ENCODE results near the gene TIMP1. TPM values are rescaled to one million over a fixed set of nuclear protein-coding genes. Genes with fewer than 3 reads are reported as not detected.

TIMP1 gene
- polyA plus RNA-seq, 1 donor from 2014 or later, result 2.0 TPM

DNA sequence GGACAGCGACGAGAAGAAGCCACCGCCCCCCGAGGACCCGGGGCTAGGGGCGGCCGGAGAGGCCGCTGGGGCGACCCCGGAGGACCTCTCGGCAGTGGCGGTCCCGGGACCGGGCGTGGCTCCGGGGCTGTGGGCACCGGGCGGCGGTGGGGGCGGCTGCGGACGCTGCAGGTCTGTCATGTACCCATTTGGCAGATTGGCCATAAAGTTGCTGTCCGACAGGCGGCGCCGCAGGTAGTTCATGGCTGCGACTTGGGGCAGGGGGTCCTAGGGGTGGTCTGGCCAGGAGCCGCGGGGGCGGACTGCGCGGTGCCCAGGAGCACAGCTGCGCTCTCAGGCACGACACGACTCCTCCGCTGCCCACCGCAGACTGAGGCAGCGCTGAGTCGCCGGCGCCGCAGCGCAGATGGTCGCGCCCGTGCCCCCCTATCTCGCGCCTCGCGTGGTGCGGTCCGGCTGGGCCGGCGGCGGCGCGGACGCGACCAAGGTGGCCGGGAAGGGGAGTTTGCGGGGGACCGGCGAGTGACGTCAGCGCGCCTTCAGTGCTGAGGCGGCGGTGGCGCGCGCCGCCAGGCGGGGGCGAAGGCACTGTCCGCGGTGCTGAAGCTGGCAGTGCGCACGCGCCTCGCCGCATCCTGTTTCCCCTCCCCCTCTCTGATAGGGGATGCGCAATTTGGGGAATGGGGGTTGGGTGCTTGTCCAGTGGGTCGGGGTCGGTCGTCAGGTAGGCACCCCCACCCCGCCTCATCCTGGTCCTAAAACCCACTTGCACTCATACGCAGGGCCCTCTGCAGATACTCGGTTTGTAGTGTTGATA, 37.5 kb downstream of the TIMP1 start, which contains the start of gene SYN1:
TSS of gene SYN1 (minus strand) at position 372 of the 817 bp plus-strand sequence. CDS start at position 243, 129 bp downstream.
- Histone ChIP-seq H3K27ac (ENCODE audit: low read length) (no peak within 1 kb of the TSS), H3K9me2 (ENCODE audit: insufficient read depth, low read length) (no peaks in the 10 kb centered on the region), H2AFZ (ENCODE audit: low read depth, low read length) (peak within 1 kb of the TSS; percentile 73), H3K27me3 (ENCODE audit: insufficient read depth, low read depth, low read length) (no peaks in the 10 kb centered on the region), H3K9me3 (ENCODE audit: low read length) (no peaks in the 10 kb centered on the region), H4K20me1 (ENCODE audit: insufficient read depth) (no peaks in the 10 kb centered on the region), H3F3A (ENCODE audit: insufficient read depth, low read length, poor library complexity, severe bottlenecking) (no peaks in the 10 kb centered on the region), H3K36me3 (ENCODE audit: insufficient read depth, low read length) (no peaks in the 10 kb centered on the region), H3K4me3 (ENCODE audit: low read length) (peak within 1 kb of the TSS; percentile 74), H3K4me2 (ENCODE audit: low read length) (no peak within 1 kb of the TSS), H3K9ac (ENCODE audit: low read length) (peak within 1 kb of the TSS; percentile 66), H3K79me2 (replicated peaks; ENCODE audit: insufficient read depth, low read length) (no peaks in the 10 kb centered on the region)
- TF ChIP-seq EZH2 (IDR thresholded peaks at IDR 0.05; ENCODE audit: borderline replicate concordance, insufficient read depth, low read length, poor library complexity, severe bottlenecking) (no peak), SMC3 (conservative IDR thresholded peaks at IDR 0.05; ENCODE audit: poor library complexity) (peak; percentile 47), RAD21 (conservative IDR thresholded peaks at IDR 0.05) (peak; percentile 55), MXI1 (conservative IDR thresholded peaks at IDR 0.05; ENCODE audit: poor library complexity, severe bottlenecking) (peak; percentile 44), EP300 (conservative IDR thresholded peaks at IDR 0.05; ENCODE audit: poor library complexity, severe bottlenecking) (no peak), POLR2AphosphoS5 (IDR thresholded peaks at IDR 0.05) (peak; percentile 86), TAF1 (IDR thresholded peaks at IDR 0.05; ENCODE audit: low read depth) (peak; percentile 71)
- TF ChIP-seq, protein P1, sequence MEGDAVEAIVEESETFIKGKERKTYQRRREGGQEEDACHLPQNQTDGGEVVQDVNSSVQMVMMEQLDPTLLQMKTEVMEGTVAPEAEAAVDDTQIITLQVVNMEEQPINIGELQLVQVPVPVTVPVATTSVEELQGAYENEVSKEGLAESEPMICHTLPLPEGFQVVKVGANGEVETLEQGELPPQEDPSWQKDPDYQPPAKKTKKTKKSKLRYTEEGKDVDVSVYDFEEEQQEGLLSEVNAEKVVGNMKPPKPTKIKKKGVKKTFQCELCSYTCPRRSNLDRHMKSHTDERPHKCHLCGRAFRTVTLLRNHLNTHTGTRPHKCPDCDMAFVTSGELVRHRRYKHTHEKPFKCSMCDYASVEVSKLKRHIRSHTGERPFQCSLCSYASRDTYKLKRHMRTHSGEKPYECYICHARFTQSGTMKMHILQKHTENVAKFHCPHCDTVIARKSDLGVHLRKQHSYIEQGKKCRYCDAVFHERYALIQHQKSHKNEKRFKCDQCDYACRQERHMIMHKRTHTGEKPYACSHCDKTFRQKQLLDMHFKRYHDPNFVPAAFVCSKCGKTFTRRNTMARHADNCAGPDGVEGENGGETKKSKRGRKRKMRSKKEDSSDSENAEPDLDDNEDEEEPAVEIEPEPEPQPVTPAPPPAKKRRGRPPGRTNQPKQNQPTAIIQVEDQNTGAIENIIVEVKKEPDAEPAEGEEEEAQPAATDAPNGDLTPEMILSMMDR (IDR thresholded peaks at IDR 0.05; ENCODE audit: poor library complexity, severe bottlenecking), result peak; percentile 73
- TF ChIP-seq, protein P2, sequence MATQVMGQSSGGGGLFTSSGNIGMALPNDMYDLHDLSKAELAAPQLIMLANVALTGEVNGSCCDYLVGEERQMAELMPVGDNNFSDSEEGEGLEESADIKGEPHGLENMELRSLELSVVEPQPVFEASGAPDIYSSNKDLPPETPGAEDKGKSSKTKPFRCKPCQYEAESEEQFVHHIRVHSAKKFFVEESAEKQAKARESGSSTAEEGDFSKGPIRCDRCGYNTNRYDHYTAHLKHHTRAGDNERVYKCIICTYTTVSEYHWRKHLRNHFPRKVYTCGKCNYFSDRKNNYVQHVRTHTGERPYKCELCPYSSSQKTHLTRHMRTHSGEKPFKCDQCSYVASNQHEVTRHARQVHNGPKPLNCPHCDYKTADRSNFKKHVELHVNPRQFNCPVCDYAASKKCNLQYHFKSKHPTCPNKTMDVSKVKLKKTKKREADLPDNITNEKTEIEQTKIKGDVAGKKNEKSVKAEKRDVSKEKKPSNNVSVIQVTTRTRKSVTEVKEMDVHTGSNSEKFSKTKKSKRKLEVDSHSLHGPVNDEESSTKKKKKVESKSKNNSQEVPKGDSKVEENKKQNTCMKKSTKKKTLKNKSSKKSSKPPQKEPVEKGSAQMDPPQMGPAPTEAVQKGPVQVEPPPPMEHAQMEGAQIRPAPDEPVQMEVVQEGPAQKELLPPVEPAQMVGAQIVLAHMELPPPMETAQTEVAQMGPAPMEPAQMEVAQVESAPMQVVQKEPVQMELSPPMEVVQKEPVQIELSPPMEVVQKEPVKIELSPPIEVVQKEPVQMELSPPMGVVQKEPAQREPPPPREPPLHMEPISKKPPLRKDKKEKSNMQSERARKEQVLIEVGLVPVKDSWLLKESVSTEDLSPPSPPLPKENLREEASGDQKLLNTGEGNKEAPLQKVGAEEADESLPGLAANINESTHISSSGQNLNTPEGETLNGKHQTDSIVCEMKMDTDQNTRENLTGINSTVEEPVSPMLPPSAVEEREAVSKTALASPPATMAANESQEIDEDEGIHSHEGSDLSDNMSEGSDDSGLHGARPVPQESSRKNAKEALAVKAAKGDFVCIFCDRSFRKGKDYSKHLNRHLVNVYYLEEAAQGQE (IDR thresholded peaks at IDR 0.05; ENCODE audit: borderline replicate concordance), result peak; percentile 84

DNA sequence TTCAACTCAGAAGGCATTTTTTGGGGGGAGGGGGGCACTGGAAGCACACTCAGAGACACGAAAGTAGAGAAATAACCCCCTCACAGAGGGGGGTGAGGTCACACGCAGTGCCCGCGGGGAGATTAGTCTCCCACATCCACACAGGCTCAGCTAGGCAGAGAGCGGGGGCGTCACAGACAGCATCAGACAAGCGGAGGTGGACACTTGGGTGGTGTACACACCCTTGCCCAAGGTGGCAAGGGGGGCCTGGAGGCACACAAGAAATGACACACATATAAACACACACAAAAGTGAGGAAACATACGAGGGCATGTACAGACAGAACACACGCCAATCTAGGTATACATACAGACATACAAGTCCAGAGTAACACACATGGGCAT, 38.1 kb downstream of the TIMP1 start:
- Histone ChIP-seq H3K27me3 (ENCODE audit: insufficient read depth, low read depth, low read length) (no peaks in the 10 kb centered on the region), H3F3A (ENCODE audit: insufficient read depth, low read length, poor library complexity, severe bottlenecking) (no peaks in the 10 kb centered on the region), H2AFZ (ENCODE audit: low read depth, low read length) (peak overlapping the region; percentile 73), H3K79me2 (replicated peaks; ENCODE audit: insufficient read depth, low read length) (no peaks in the 10 kb centered on the region), H3K4me3 (ENCODE audit: low read length) (peak overlapping the region; percentile 74), H3K9me3 (ENCODE audit: low read length) (no peaks in the 10 kb centered on the region), H3K4me2 (ENCODE audit: low read length) (no peak overlapping the region), H3K27ac (ENCODE audit: low read length) (no peak overlapping the region), H4K20me1 (ENCODE audit: insufficient read depth) (no peaks in the 10 kb centered on the region), H3K9ac (ENCODE audit: low read length) (peak overlapping the region; percentile 66), H3K9me2 (ENCODE audit: insufficient read depth, low read length) (no peaks in the 10 kb centered on the region), H3K36me3 (ENCODE audit: insufficient read depth, low read length) (no peaks in the 10 kb centered on the region)
- TF ChIP-seq, protein P1 (IDR thresholded peaks at IDR 0.05; ENCODE audit: poor library complexity, severe bottlenecking), result no peak
- no peak for TF ChIP-seq EZH2 (IDR thresholded peaks at IDR 0.05; ENCODE audit: borderline replicate concordance, insufficient read depth, low read length, poor library complexity, severe bottlenecking)
- TF ChIP-seq, protein P2 (IDR thresholded peaks at IDR 0.05; ENCODE audit: borderline replicate concordance), result no peak
- TF ChIP-seq TAF1 (IDR thresholded peaks at IDR 0.05; ENCODE audit: low read depth), result no peak
- no peak for TF ChIP-seq MXI1 (conservative IDR thresholded peaks at IDR 0.05; ENCODE audit: poor library complexity, severe bottlenecking)
- TF ChIP-seq RAD21 (conservative IDR thresholded peaks at IDR 0.05), result no peak
- TF ChIP-seq EP300 (conservative IDR thresholded peaks at IDR 0.05; ENCODE audit: poor library complexity, severe bottlenecking), result no peak
- no peak for TF ChIP-seq POLR2AphosphoS5 (IDR thresholded peaks at IDR 0.05)
- TF ChIP-seq SMC3 (conservative IDR thresholded peaks at IDR 0.05; ENCODE audit: poor library complexity), result no peak
